Nucleus accumbens (tissue), 56 donors: ENCODE data around the gene GRM7.

ENCODE experiments used
- DNase-seq, 56 donors: peaks; one replicate each; lab custom pipeline; 2025; lab: John Stamatoyannopoulos, UW

The GRM7 gene

DNA sequence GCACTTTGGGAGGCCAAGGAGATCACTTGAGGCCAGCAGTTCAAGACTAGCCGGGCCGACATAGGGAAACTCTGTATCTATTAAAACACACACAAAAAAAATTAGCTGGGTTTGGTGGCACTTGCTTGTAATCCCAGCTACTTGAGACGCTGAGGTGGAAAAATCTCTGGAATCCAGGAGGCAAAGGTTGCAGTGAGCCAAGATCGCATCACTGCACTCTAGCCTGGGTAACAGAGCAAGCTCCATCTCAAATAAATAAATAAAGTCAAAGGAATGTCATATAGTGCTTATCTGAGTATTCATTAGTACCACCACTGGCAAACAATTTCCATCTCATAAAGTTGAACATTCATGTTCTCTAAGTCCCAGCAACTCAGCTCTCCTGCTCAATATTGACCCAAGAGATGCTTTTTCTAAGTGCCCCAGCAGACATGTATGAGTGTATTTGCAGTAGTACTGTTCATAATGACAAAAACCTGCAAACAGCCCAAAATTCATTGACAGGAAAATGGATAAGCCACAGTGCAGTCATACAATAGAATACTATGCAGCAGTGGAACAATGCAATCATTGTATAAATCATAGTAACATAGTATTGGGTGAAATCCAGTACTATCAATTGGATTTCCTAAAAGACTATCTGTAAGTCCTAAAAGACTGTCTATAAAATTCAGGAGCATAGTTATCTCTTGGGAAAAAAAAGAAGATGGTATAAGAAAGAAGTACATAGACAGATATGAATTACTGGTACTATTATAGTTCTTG, 889.2 kb downstream of the GRM7 start:
- DNase-seq = no peak

DNA sequence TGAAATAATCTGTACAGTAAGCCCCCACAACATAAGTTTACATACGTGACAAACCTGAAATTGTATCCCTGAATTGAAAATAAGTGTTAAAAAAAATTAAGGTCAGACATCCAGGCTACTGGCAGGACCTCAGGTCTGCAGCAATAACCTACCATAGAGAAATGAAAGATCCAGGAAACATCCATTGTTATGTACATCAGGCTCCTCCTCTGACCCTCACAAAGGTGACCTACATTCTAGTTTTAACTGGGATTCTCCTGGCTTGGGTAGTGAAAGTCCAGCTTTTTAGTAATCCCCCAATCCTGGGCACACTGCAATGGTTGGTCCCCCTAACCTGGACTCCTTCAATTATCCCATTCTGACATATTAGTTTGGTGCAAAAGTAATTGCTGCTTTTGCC, 891.1 kb downstream of the GRM7 start:
- DNase-seq = no peak

DNA sequence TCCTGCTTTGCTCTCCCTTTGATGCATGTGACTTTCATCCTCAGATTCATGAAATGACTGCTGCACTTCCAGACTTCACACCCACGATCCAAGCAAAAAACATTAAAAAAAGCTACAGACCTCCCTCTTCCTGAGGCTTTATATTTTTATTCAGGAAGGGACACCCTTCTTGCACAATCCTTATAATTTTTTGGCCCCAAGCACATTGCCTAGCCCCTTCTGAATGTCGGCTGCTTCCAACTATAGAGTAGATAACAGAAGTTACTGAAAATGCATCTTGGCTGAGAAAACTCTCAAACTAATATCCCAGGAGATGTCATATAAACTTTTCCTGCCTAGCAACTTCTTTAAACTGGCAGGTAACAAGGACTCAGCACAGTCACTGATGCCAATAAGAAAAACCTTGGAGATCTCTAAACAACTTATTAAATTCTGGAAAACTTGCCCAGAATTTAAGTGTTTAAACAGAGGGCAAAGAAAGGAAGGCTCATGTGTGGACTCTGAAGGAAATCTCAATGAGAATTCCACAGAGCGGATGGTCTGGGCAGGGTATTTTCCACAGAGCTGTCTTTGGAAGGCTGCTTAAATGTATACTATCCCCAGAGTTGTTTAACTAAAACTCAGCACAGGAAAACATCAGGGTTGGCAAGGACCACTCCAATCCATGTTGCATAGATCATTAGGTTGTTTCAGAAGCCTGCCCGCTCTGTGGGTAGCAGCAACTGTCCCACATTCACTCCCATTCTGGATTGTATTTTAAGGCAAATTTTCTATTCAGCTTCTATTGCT, 893.9 kb downstream of the GRM7 start:
- DNase-seq = no peak

DNA sequence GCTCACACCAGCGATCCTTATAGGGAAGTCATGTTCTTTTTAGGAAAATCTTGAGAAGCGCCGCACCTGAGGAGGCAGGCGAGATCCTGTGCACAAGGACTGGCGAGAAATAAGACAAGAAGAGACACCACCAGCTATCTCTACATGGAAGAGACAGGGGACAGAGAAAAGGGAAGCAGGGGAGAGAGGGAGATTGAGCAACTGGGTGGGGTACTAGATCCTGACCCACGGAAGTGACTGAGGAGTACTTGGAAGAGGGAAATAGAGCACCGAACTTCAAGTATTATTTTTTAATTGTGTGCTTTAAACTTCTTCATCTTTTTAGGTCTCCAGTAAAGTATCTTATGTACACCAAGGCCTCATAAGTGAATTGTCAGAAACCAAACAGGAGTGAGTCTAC, 898.7 kb downstream of the GRM7 start:
- no peak for DNase-seq

DNA sequence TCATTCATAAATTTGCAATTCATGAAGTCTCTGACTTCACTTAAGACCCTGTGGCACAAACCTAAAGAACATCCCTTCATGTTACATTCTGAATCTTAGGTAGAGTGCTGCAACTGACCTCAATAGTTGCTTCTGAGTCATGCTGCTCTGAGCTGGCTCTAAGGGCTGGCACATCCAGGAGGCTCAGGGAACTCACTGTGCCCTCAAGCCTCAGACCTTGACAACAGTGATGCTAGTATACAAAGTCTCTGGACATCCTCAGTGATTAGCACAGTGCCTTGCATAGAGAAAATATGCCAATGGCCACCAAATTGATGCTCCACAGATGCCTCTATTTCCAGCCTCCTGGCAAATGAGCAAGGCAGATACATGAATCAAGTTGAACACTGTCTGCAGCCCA, 899.8 kb downstream of the GRM7 start:
- no peak for DNase-seq

DNA sequence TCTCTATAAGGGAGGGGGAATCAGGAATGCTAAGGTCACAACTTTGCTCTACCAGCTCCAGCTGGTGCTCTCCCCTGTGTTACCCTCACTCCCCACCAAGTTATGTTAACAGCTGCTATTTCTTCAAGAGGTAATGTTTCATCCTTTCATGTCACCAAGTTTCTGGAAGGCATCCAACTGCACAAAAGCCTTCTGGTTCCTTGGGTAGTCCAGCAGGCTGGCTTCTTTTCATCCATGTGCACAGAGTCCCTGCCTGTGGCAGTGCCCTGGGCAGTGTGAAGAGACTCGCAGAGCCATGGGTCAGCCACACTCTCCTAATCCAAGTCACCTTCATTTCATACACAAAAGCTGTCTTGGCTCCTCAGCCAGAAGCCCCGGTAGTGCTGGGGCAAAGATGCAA, 903.2 kb downstream of the GRM7 start:
- peak in 3 of 56 donors; percentile 0 to 1 (median 1) for DNase-seq

DNA sequence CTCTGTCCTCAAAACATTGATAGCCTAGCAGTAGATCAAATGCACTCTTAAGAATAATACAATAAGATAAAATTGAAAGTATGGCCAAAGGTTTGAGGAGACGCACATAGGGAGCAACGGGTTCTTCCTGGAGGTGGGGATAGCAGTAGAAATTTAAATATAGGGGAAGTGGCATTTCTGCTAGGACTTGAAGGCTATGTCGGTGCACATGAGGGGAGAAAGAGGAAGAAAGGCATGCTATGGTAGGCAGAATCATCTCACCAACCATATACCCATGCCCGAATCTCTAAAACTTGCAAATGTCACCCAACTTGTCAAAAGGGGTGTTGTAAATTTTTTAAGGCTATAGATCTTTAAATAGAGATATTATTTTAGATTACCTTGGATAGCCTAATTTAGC, 905.6 kb downstream of the GRM7 start:
- DNase-seq = no peak

DNA sequence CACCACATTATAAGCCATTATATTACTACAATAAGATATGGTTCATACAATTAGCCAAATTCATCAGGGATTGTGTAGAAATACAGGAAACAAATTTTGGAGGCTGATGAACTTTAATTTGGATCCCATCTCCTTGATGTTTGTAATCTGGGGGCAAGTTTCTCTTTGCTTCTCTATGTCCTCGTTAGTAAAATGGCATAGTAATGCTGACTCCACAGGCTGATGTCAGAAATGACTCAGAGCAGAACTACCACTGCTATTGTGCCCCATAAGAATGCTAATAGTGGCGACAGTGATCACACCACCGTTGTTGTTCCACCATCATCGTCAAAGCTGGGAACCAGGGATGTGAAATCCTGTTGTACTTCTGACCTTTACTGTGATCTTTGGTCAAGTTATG, 918.4 kb downstream of the GRM7 start:
- no peak for DNase-seq

DNA sequence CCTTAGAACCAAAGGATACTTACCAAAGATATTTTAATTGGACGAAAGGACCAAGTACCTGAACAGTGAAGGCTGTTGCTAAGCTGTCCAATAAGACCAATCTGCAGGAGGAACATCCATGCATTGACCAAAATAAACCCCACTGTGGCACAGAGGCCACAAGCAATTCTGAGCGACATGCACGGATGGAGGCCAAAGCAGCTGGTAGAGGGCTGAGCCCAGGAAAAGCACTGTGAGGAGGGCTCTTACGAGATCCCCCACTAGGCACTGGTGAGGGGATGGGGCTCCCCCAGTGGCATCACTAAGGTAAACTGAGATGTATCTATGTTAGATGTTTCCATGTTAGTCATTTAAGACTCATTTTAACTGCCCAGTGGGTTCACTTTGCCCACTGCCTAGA, 920.5 kb downstream of the GRM7 start:
- DNase-seq = no peak

DNA sequence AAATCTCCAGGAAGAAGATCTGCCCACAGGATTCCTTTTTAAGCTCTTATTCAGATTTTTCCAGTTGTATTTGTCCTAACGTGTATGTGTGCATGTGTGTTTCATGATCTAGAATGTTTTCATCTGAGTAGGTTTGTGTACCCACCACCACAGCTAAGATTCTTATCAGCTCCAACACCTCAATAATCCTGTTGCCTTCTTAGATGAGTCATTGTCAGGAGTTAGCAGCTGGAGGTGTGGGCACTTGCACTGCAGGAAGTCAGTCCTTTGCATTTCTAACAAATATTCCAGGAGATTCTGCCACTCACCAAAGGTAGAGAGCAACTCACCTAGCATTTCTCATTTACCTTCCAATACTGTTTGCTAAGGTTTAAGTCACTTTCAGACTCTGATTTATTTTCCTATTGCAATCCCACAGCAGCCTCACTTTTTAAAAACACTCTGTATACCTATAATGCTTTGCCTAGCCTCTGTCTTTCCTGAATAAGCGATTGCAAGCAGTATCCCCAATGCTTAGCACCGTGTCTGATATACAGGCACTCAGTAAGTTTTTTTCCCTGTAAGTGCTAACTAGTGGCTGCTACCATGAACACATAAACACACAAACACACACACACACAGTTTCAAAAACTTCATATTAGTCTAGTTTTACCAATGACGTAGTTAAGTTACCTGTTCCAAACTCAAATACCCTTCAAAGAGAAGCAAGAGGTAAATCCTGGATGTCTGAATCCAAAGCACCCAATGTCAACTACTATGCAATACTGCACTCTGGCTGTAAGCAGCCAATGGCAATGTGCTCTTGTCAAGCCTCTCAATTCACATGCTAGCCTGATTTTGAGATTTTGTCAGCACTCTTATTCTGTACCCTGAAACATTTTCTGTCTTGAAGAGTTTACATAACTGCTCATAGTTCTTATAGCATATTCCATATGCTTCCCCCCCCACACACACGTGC, 927.2 kb downstream of the GRM7 start:
- peak in 1 of 56 donors; percentile 1 for DNase-seq

DNA sequence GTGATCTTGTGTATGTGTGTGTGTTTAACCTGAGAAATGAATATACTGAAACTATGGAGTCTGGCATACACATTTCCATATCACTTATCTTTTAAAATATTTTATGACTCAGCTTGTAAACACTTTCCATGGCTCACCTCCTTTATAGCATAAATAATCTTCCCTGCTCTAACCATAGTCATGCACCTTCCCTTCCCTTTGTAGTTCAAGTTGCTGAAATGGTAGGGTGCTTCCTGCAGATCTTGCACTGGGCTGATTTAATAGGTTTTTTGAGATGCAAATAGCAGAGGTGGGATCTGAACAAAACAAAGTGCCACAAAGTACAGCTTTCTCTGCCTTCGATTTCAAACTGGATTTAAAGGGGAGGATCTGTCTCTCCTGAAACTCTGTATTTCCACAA, 928.0 kb downstream of the GRM7 start:
- DNase-seq = no peak

DNA sequence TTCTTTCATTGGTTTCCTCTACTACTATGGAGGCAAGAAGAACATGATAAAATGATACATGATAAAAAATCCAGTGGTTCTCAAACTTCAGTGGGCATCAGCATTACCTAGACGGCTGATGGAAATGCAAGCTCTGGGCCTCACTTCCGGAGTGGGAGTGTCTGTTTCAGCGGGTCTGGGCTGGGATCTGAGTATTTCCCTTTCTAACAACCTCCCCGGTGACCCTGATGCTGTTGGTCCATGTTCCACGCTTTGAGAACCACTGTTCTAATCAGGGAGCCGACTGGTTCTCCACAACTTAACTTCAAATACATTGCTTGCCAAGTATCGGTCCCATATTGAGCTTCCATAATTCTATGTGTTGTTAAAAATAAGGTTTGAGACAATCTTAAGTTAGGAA, 928.4 kb downstream of the GRM7 start:
- no peak for DNase-seq

DNA sequence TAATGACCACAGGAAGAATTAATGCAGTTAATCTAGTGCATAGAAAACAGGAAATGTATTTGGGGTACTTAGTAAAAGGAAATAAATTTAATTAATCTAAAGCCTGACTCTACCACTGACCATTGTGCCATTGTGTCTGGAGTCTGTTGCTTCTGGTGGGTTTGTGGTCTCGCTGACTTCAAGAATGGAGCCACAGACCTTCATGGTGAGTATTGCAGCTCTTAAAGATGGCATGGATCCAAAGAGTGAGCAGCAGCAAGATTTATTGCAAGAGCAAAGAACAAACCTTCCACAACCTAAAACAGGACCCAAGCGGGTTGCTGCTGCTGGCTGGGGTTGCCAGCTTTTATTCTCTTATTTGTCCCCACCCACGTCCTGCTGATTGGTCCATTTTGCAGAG, 929.2 kb downstream of the GRM7 start:
- no peak for DNase-seq
